ENCODE results near the gene CES2. TPM values are rescaled to one million over a fixed set of nuclear protein-coding genes. Genes with fewer than 3 reads are reported as not detected.

The CES2 gene
- total RNA-seq, 1 experiment from 2014 or later: 35.4 TPM

- no peak overlapping the region for H3K4me2 ChIP-seq (ENCODE audit: low read length)
- no peaks in the 10 kb centered on the region for H3K9me2 ChIP-seq (ENCODE audit: insufficient read depth)
- ChIA-PET RAD21 (ENCODE audit: low non-redundant PET in 1 of 2, low total read pairs in 2 of 2, uncharacterized antibody in 2 of 2, unreplicated experiment in 2 of 2) (no interaction called here), CTCF (interaction anchor here (1.0 to 1.7 kb wide), 5 partner anchors 11 to 209 kb away, joined by 3 to 5 read pairs (median 4); partner anchors contain the start of gene PDP2), POLR2A (no interaction called here)
- TF ChIP-seq YY1 (IDR thresholded peaks at IDR 0.05; ENCODE audit: extremely low read depth, insufficient replicate concordance, low read depth, low read length) (no peak), CEBPB (IDR thresholded peaks at IDR 0.05; ENCODE audit: low read depth) (no peak), ZFX (IDR thresholded peaks at IDR 0.05) (no peak), POLR2AphosphoS5 (IDR thresholded peaks at IDR 0.05; ENCODE audit: low read depth, low read length) (no peak), CBX3 (IDR thresholded peaks at IDR 0.05; ENCODE audit: low read depth) (no peak), SIN3A (IDR thresholded peaks at IDR 0.05; ENCODE audit: low read depth) (no peak), SRF (IDR thresholded peaks at IDR 0.05; ENCODE audit: low read depth) (no peak), POLR2A (IDR thresholded peaks at IDR 0.05; ENCODE audit: borderline replicate concordance, extremely low read depth, insufficient read depth, insufficient read length) (no peak), EZH2 (IDR thresholded peaks at IDR 0.05) (no peak), EGR1 (IDR thresholded peaks at IDR 0.05; ENCODE audit: low read depth) (no peak)
- H3K36me3 ChIP-seq (ENCODE audit: control insufficient read depth in 1 of 2, insufficient read depth in 2 of 2, low read length in 2 of 2): peaks cover 0 to under 1% of the 10 kb centered on the region in 2 experiments; a peak in 2 of 4 replicates
- no peaks in the 10 kb centered on the region for H3K9me3 ChIP-seq (ENCODE audit: control insufficient read depth in 1 of 2, insufficient read depth in 1 of 2, low read depth in 1 of 2, low read length in 2 of 2)
- no peak overlapping the region for H3K27ac ChIP-seq (ENCODE audit: low read depth, low read length)
- H3K4me1 ChIP-seq (ENCODE audit: control insufficient read depth in 1 of 2, insufficient read depth in 2 of 2, low read length in 2 of 2): peaks cover 0 to 7% of the 10 kb centered on the region in 2 experiments; a peak in 1 of 4 replicates
- H3K9ac ChIP-seq (ENCODE audit: low read length): no peak overlapping the region
- H4K20me1 ChIP-seq (ENCODE audit: insufficient read depth): no peaks in the 10 kb centered on the region
- no peak overlapping the region for H2AFZ ChIP-seq (ENCODE audit: low read depth, low read length, poor library complexity, severe bottlenecking)
- no peak for ATAC-seq
- no peak overlapping the region for H3K4me3 ChIP-seq (replicated peaks in 1 of 2; ENCODE audit: low read depth in 1 of 2, low read length in 2 of 2)
- intact Hi-C loops (cut with micrococcal nuclease): loop anchor here (10.0 kb wide), 1 partner anchor 213 kb away; the partner anchor contains the start of gene PHAF1
- no peak for DNase-seq (ENCODE audit: low read depth, low spot score)
- no peaks in the 10 kb centered on the region; the same call in 1 of the 2 replicates for H3K79me2 ChIP-seq (ENCODE audit: insufficient read depth, low read length)
- no TSS peak for BruUV-seq (replicated peaks)
- H3K27me3 ChIP-seq (ENCODE audit: insufficient read depth, low read length): no peaks in the 10 kb centered on the region
Measured at GRCh38 chr16:66891797-66892196, 43.5 kb upstream of the CES2 start.

DNA sequence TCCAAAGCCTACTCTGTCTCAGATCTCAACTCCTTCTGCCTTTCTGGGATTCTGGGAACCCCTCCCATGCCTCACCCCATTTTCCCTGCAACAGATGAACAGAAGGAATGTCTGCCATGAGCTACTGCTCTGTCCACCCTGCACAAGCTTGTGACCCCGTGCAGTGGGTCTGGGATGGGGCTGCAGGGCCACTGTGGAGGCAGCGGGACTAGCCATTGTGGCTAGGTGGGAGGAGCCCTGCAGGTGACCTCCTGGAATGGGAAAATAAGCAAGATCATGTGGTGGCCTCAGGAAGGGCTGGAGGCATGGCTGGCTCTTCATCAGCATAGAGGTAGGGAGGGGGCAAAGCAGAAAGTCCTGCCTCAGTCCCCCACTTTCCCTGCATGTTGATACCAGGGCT is 41.3 kb upstream of the CES2 start:
- ATAC-seq: no peak
- Histone ChIP-seq H2AFZ (ENCODE audit: low read depth, low read length, poor library complexity, severe bottlenecking) (no peak overlapping the region), H3K9ac (ENCODE audit: low read length) (no peak overlapping the region), H3K4me2 (ENCODE audit: low read length) (no peak overlapping the region), H3K79me2 (ENCODE audit: insufficient read depth, low read length) (no peaks in the 10 kb centered on the region), H3K9me3 (ENCODE audit: control insufficient read depth in 1 of 2, insufficient read depth in 1 of 2, low read depth in 1 of 2, low read length in 2 of 2) (no peaks in the 10 kb centered on the region), H4K20me1 (ENCODE audit: insufficient read depth) (no peaks in the 10 kb centered on the region), H3K9me2 (ENCODE audit: insufficient read depth) (no peaks in the 10 kb centered on the region), H3K27ac (ENCODE audit: low read depth, low read length) (no peak overlapping the region), H3K4me3 (replicated peaks in 1 of 2; ENCODE audit: low read depth in 1 of 2, low read length in 2 of 2) (no peak overlapping the region), H3K36me3 (ENCODE audit: control insufficient read depth in 1 of 2, insufficient read depth in 2 of 2, low read length in 2 of 2) (no peaks in the 10 kb centered on the region; a peak in 1 of 4 replicates), H3K4me1 (ENCODE audit: control insufficient read depth in 1 of 2, insufficient read depth in 2 of 2, low read length in 2 of 2) (peaks cover 0 to 7% of the 10 kb centered on the region in 2 experiments; a peak in 1 of 4 replicates), H3K27me3 (ENCODE audit: insufficient read depth, low read length) (no peaks in the 10 kb centered on the region)
- no peak for TF ChIP-seq MAX (IDR thresholded peaks at IDR 0.05)
- no peak for TF ChIP-seq SRF (IDR thresholded peaks at IDR 0.05; ENCODE audit: low read depth)
- no peak for TF ChIP-seq SIN3A (IDR thresholded peaks at IDR 0.05; ENCODE audit: low read depth)
- no peak for TF ChIP-seq POLR2AphosphoS5 (IDR thresholded peaks at IDR 0.05; ENCODE audit: low read depth, low read length)
- TF ChIP-seq, protein P1, sequence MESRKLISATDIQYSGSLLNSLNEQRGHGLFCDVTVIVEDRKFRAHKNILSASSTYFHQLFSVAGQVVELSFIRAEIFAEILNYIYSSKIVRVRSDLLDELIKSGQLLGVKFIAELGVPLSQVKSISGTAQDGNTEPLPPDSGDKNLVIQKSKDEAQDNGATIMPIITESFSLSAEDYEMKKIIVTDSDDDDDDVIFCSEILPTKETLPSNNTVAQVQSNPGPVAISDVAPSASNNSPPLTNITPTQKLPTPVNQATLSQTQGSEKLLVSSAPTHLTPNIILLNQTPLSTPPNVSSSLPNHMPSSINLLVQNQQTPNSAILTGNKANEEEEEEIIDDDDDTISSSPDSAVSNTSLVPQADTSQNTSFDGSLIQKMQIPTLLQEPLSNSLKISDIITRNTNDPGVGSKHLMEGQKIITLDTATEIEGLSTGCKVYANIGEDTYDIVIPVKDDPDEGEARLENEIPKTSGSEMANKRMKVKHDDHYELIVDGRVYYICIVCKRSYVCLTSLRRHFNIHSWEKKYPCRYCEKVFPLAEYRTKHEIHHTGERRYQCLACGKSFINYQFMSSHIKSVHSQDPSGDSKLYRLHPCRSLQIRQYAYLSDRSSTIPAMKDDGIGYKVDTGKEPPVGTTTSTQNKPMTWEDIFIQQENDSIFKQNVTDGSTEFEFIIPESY (IDR thresholded peaks at IDR 0.05; ENCODE audit: extremely low read depth, insufficient replicate concordance, low read length): no peak
- TF ChIP-seq TCF7L2 (IDR thresholded peaks at IDR 0.05; ENCODE audit: borderline replicate concordance, extremely low read depth, insufficient read depth, insufficient read length): no peak
- no peak for TF ChIP-seq RAD21 (IDR thresholded peaks at IDR 0.05; ENCODE audit: low read depth)
- TF ChIP-seq EZH2phosphoT487 (IDR thresholded peaks at IDR 0.05; ENCODE audit: borderline replicate concordance): no peak
- no peak for TF ChIP-seq SP1 (IDR thresholded peaks at IDR 0.05; ENCODE audit: low read depth)
- no peak for TF ChIP-seq ZFX (IDR thresholded peaks at IDR 0.05)
- ChIA-PET CTCF (interaction anchor here (1.5 to 2.1 kb wide), 2 partner anchors 261 to 305 kb away, joined by 6 to 8 read pairs; partner anchors contain the start of gene ELMO3), RAD21 (ENCODE audit: low non-redundant PET in 1 of 2, low total read pairs in 2 of 2, uncharacterized antibody in 2 of 2, unreplicated experiment in 2 of 2) (no interaction called here), POLR2A (no interaction called here)
- BruUV-seq (replicated peaks): no TSS peak
- intact Hi-C loops (cut with micrococcal nuclease): loop anchor here (2.0 to 10.0 kb wide), 2 partner anchors 121 to 211 kb away; partner anchors contain the start of gene PHAF1
- no peak for DNase-seq (ENCODE audit: low read depth, low spot score)

Data from HCT116 (cell line).